ENCODE results near the gene CPA2. TPM values are rescaled to one million over a fixed set of nuclear protein-coding genes. Genes with fewer than 3 reads are reported as not detected.
"Not testable (repeated sequence)": the region's sequence is repeated elsewhere in the genome, so short reads cannot be mapped to it uniquely, and the experiment has no call there.

CPA2 gene
- total RNA-seq, 1 donor from 2014 or later = 1.2 TPM

DNA sequence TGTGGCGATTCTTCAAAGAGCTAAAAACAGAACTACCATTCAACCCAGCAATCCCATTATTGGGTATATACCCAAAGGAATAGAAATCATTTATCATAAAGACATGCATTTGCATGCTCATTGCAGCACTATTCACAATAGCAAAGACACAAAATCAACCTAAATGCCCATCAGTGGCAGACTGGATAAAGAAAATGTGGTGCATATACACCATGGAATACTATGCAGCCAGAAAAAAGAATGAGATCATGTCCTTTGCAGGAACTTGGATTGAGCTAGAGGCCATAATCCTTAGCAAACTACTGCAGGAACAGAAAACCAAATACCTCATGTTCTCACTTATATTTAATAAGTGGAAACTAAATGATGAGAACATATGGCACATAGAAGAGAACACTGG lies 20.2 kb upstream of the CPA2 start:
- DNase-seq (ENCODE audit: low spot score); intact Hi-C loops (cut with DNase I): not testable (repeated sequence)

DNA sequence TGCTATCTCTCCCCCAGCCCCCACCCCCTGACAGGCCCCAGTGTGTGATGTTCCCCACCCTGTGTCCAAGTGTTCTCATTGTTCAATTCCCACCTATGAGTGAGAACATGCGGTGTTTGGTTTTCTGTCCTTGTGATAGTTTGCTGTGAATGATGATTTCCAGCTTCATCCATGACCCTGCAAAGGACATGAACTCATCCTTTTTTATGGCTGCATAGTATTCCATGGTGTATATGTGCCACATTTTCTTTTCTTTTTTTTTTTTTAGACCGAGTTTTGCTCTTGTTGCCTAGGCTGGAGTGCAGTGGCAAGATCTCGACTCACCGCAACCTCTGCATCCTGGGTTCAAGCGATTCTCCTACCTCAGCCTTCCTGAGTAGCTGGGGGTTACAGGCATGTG lies 17.8 kb upstream of the CPA2 start:
- intact Hi-C loops (cut with DNase I); DNase-seq (ENCODE audit: low spot score); ATAC-seq: not testable (repeated sequence)

More for the DNA sequence above, 20.2 kb upstream of the CPA2 start:
- not testable (repeated sequence) for ATAC-seq

DNA sequence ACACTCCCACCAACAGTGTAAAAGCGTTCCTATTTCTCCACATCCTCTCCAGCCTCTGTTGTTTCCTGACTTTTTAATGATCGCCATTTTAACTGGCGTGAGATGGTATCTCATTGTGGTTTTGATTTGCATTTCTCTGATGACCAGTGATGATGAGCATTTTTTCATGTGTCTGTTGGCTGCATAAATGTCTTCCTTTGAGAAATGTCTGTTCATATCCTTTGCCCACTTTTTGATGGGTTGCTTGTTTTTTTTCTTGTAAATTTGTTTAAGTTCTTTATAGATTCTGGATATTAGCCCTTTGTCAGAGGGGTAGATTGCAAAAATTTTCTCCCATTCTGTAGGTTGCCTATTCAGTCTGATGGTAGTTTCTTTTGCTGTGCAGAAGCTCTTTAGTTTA lies 17.0 kb upstream of the CPA2 start:
- ATAC-seq; DNase-seq (ENCODE audit: low spot score); intact Hi-C loops (cut with DNase I): not testable (repeated sequence)

DNA sequence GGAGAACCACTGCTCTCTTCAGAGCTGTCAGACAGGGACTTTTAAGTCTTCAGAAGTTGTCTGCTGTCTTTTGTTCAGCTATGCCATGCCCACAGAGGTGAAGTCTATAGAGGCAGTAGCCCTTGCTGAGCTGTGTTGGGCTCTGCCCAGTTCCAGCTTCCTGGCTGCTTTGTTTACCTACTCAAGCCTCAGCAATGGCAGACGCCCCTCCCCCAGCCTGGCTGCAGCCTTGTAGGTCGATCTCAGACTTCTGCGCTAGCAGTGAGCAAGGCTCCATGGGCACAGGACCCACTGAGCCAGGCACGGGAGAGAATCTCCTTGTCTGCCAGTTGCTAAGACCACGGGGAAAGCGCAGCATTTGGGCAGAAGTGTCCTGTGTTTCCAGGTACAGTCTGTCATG lies 12.1 kb upstream of the CPA2 start:
- ATAC-seq (no peak), DNase-seq (ENCODE audit: low spot score) (no peak)
- intact Hi-C loops (cut with DNase I) = no loop called here

DNA sequence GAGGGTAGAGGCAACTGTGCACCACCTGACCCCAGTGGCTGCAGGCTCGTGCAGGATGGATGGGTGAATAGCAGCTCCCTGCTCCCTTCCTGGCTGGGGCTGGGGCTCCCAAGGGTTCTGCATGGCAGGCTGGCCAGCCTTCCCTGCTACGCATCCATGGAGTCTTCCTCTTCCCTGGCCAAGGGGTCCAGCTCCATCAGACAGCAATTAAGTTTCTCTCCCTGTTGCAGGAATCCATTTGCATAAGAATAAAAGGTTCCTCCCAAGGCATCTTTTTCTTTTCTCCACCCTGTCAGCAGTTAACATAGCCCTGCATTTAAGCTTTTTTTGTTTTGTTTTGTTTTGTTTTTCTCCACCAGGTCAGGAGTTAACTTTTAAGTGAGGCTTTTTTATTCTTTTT lies 10.0 kb upstream of the CPA2 start:
- intact Hi-C loops (cut with DNase I) = no loop called here
- no peak for DNase-seq (ENCODE audit: low spot score)
- no peak for ATAC-seq

DNA sequence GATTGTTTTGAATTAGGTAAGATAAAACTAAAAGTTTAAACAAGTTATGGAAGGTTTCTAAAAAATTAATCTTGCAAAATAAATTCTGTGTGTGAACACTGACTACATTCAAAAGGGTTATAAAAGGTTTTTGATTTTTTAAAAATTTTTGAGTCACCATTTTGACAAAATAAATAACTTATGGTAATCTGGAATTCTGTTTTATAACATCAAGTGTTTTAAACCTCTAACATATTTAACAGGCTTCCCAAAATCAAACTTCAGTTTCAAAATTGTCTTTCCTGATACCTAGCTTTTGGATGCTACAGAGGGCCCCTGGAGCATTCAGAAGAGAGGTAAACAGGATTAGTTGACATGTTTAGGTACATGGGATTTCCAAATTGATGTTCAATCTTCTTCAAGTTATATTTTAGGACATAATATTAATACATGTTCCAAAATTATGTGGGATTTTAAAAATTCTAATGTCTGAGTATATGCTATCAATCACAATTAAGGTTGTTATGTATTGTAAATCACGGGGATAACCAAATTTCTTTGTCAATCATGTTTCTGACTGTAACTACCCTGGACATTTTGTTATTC lies 8.1 kb upstream of the CPA2 start:
- intact Hi-C loops (cut with DNase I) = no loop called here
- ATAC-seq (no peak), DNase-seq (ENCODE audit: low spot score) (no peak)

- DNase-seq (ENCODE audit: low spot score) = no peak
These were observed 4.2 kb upstream of the CPA2 start for GRCh38 chr7:130262448-130262847.

DNA sequence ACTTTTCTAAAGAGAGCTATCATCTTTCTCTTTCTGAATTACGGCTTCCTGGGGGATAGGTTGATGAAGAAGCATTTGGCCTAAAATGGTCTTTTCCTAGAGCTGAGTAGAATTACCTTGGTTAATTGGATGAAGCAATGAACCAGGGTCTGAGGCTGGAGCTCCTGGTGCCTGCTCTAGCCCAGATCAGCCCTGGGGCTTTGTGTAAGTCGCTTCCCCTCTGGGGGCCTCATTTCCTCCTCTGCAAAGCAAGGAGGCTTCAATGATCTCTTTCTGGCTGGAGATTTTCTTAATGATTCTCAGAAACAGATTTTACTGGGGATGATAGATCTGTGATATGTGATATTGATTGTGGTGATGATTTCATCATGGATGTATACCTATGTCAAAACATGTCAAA lies 3.5 kb upstream of the CPA2 start:
- DNase-seq (ENCODE audit: low spot score) (no peak), ATAC-seq (no peak)
- intact Hi-C loops (cut with DNase I) = no loop called here

More at GRCh38 chr7:130262448-130262847, 4.2 kb upstream of the CPA2 start:
- intact Hi-C loops (cut with DNase I) = no loop called here
- no peak for ATAC-seq

DNA sequence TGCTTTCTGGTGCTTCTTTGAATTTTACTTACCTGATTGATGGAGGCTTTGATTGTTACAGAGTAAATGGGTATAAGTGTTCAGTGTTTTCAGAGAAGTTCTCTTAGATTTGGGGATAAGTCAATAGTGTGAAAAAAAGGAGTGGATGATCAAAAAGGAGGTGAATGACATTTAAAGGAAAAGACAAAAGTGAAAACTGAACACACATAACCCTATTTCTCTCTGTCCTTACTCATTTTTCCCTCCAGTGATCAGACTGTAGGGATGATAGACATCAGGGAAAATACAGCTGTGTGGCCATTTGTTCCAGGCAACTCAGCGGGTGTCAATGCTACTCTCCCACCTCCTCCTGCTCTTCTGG lies 278 bp downstream of the CPA2 start:
- DNase-seq (ENCODE audit: low spot score) (no peak), ATAC-seq (no peak)
- intact Hi-C loops (cut with DNase I) = no loop called here

GRCh38 chr7:130268463-130269317 lies 2.0 kb downstream of the CPA2 start:
- intact Hi-C loops (cut with DNase I) = no loop called here
- DNase-seq (ENCODE audit: low spot score) (no peak), ATAC-seq (no peak)

DNA sequence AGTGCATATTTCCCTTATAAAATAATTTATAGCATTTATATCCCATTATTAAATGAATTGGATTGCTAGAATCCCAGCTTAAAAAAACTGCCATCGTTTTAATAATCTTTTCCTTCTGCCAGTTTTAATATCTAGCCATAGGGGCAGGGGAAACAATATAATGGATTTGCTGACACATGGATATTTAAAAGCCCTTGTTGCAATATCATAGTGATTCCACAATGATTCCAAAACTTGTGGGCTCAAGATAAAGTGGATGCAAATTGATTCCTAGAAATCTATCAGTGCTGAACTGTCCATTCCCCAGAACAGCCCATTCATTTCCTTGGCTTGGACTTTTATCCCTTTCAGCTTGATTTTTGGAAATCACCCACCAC lies 2.6 kb downstream of the CPA2 start:
- no peak for DNase-seq (ENCODE audit: low spot score)

DNA sequence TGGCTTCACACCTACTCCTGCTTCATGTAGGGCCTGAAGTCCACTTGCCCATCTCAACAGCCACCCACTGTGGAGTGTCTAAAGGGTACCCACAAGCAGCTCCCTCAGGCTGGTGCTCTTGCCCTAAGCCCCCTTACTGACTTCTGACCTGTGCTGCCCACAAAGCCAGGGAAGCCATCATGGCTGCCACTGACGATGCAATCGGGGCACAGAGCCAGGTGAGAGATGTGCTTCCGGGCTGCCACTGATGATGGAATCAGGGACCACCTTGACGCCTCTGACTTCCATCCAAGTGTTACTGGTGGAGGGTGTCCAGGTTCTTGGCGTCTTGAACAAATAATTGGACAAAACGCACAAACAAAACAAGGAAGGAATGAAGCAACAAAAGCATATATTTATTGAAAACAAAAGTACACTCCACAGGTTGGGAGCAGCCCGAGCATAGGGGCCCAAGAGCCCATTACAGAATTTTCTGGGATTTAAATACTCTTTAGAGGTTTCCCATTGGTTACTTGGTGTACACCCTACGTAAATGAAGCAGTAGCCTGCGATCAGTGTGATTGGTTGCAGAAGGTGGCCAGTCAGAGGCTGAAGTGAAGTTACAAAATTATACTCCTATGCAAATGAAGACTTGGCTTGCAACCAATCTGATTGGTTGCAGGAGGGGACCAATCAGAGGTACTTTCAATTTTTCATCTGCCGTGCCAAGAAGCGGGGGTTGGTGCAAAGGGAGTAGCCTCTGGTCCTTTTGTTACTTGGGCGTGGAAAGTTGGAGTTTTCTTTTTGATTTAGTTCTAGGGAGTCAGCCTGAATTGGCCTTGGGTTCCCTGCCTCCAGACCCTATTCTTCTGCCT lies 4.5 kb downstream of the CPA2 start:
- intact Hi-C loops (cut with DNase I) = loop anchor here (10.0 kb wide), 1 partner anchor 214 kb away; no protein-coding TSS in a partner anchor
- DNase-seq (ENCODE audit: low spot score) (no peak), ATAC-seq (no peak)

More for the DNA sequence above, 2.6 kb downstream of the CPA2 start:
- intact Hi-C loops (cut with DNase I) = no loop called here
- no peak for ATAC-seq

DNA sequence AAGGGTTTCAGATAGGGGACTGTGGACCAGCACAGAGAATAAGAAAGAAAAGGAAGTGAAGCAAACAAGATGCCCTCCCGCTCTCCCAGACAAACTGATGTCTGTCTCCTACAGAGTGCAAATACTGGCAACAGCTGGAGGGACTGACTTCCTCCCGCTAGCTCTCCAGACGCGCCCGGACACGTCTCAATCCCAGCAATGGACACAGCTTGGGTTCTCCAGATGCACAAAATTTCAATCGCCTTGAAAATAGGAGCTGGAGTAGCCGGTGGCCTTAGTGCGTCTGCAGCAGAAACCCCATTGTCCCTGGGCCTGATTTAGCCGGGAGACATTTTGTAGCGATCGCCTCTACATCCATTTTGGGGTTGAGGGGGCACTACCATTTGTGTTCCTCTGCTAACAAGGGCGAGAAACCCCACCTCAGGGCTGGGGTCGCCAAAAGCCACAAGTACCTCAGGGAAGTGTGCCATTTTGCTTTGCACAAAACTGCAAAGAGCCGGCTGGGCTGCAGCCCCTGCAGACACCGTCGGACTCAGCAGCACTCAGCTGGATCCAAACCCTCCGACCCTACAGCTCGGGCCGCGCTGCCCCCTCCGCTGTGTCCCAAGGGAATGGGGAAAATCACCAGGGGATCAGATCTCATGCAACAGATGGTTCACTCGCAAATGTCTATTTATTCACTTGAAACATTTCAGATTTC lies 5.9 kb downstream of the CPA2 start:
- no peak for DNase-seq (ENCODE audit: low spot score)
- ATAC-seq = peak; percentile 26
- intact Hi-C loops (cut with DNase I) = loop anchor here (10.0 kb wide), 1 partner anchor 212 kb away; no protein-coding TSS in a partner anchor

DNA sequence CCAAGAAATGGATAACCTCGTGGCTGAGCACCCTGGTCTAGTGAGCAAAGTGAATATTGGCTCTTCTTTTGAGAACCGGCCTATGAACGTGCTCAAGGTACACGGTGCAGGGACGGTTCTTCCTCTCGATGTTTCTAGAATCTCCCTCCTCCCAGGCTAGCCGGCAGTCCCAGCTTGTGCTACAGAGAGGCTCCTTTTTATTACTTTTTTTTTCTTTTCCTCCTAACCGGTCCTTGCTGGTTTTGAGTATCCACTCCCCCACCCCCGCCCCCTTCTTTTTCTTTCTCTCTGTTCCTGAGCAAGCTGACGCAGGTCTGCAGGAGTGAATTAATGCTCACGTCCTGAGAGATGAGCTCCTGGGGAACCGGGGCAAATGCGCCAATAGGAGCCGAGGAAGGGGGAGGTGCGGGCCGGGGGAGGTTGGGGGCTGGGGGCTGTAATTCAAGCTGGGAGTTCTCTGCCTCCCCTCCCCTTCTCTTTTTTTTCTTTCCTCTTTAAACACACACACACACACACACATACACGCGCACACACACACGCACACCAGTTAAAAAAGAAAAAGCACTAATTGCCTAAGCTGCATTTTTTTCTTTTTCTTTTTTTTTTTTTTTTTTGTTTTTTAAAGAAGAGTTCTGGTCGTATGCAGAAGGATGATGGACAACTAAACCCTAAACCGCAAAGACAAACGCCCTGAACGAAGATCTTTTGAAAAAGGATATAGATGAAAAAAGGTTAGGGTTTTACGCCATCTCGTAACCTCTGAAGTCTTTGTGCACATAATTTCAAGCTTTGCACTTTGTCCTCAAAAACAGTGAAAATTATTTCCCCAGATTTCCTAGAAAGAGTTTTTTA lies 6.6 kb downstream of the CPA2 start:
- ATAC-seq (peak; percentile 69), DNase-seq (ENCODE audit: low spot score) (no peak)
- intact Hi-C loops (cut with DNase I) = loop anchor here (10.0 kb wide), 1 partner anchor 211 kb away; no protein-coding TSS in a partner anchor

- DNase-seq (ENCODE audit: low spot score) = no peak
- peak; percentile 67 for ATAC-seq
- intact Hi-C loops (cut with DNase I) = loop anchor here (10.0 kb wide), 1 partner anchor 211 kb away; no protein-coding TSS in a partner anchor
These were observed 7.2 kb downstream of the CPA2 start for GRCh38 chr7:130273933-130274255.

DNA sequence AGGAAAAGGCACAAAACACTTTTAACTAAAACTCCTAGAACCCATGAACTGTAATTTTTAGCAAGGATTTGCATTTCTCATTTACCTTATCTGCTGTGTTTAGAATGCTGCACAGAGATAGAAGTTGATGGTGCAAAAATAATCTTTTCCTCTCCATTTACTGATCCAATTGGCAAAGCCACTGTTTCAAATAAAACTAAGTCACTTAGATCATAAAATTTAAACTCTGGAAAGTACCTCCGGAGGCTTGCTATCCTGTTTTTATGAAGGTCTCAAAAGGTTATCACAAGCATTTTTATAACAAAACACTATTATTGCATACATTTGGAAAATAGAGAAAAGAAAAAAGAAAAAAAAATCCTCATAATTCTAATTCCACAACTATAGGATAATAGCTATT lies 7.6 kb downstream of the CPA2 start:
- DNase-seq (ENCODE audit: low spot score) (no peak), ATAC-seq (no peak)
- intact Hi-C loops (cut with DNase I) = loop anchor here (10.0 kb wide), 1 partner anchor 211 kb away; no protein-coding TSS in a partner anchor

GRCh38 chr7:130274983-130275591 lies 8.4 kb downstream of the CPA2 start:
- DNase-seq (ENCODE audit: low spot score) (no peak), ATAC-seq (no peak)
- intact Hi-C loops (cut with DNase I) = loop anchor here (10.0 kb wide), 1 partner anchor 210 kb away; no protein-coding TSS in a partner anchor
